GM12878 (cell line): ENCODE measurements around the gene CCDC159. TPM values are rescaled to one million over a fixed set of nuclear protein-coding genes. Genes with fewer than 3 reads are reported as not detected.

ENCODE experiments used
- CBX5 ChIP-seq: sonication (generic); IDR thresholded peaks from 2 replicates; pipeline ENCODE4 v1.6.1; 2016; ENCODE audit warnings: low read depth, moderate library complexity, mild to moderate bottlenecking, inconsistent platforms
- CEBPZ ChIP-seq: fragments of 150-350 bp; IDR thresholded peaks from 2 replicates; pipeline ENCODE4 v1.6.1; 2016; ENCODE audit warnings: low read depth, low read length
- FOS ChIP-seq: IDR thresholded peaks from 3 replicates; pipeline ENCODE4 v1.6.1; 2011; ENCODE audit warnings: borderline replicate concordance; ENCODE audit not compliant: insufficient read length; ENCODE audit errors: extremely low read depth
- IRF3 ChIP-seq: fragments of 450-650 bp; IDR thresholded peaks from 2 replicates; pipeline ENCODE4 v1.6.1; 2014; ENCODE audit warnings: mild to moderate bottlenecking
- KLF5 ChIP-seq: fragments of 450-650 bp; IDR thresholded peaks from 2 replicates; pipeline ENCODE4 v1.6.1; 2014; ENCODE audit warnings: mild to moderate bottlenecking; ENCODE audit not compliant: partially characterized antibody
- MXI1 ChIP-seq: fragments of 150-350 bp; IDR thresholded peaks from 2 replicates; pipeline ENCODE4 v1.6.1; 2011; ENCODE audit warnings: low read depth, mild to moderate bottlenecking, inconsistent platforms, low read length, improper control_type of control experiment
- NFIC ChIP-seq: IDR thresholded peaks from 2 replicates; pipeline ENCODE4 v1.6.1; 2012; ENCODE audit warnings: low read depth, mild to moderate bottlenecking, inconsistent platforms, low read length, moderate library complexity
- NFXL1 ChIP-seq: fragments of 450-650 bp; IDR thresholded peaks from 2 replicates; pipeline ENCODE4 v1.6.1; 2017; ENCODE audit warnings: antibody characterized with exemption, mild to moderate bottlenecking, borderline replicate concordance
- PAX5 ChIP-seq: IDR thresholded peaks from 2 replicates; pipeline ENCODE4 v1.6.1; 2011; ENCODE audit warnings: low read depth, low read length, borderline replicate concordance
- PBX3 ChIP-seq: IDR thresholded peaks from 2 replicates; pipeline ENCODE4 v1.6.1; 2011; ENCODE audit warnings: mild to moderate bottlenecking, low read depth, low read length, moderate library complexity; ENCODE audit not compliant: insufficient replicate concordance
- PKNOX1 ChIP-seq: fragments of 450-650 bp; IDR thresholded peaks from 2 replicates; pipeline ENCODE4 v1.6.1; 2016; ENCODE audit warnings: mild to moderate bottlenecking
- PML ChIP-seq: IDR thresholded peaks from 2 replicates; pipeline ENCODE4 v1.6.1; 2012; ENCODE audit warnings: low read length, inconsistent platforms
- RFX5 ChIP-seq: IDR thresholded peaks from 2 replicates; pipeline ENCODE4 v1.6.1; 2011; ENCODE audit warnings: low read depth, low read length, improper control_type of control experiment
- SIX5 ChIP-seq: IDR thresholded peaks from 2 replicates; pipeline ENCODE4 v1.6.1; 2011; ENCODE audit warnings: mild to moderate bottlenecking, low read depth, low read length, moderate library complexity; ENCODE audit not compliant: severe bottlenecking
- SMC3 ChIP-seq: IDR thresholded peaks from 2 replicates; pipeline ENCODE4 v1.6.1; 2011; ENCODE audit warnings: low read length, improper control_type of control experiment, borderline replicate concordance
- SREBF1 ChIP-seq: IDR thresholded peaks from 2 replicates; pipeline ENCODE4 v1.6.1; 2012; ENCODE audit warnings: mild to moderate bottlenecking, low read length
- STAT1 ChIP-seq: fragments of 450-650 bp; conservative IDR thresholded peaks from 2 replicates; pipeline ENCODE4 v1.6.1; 2014; ENCODE audit warnings: antibody characterized with exemption, mild to moderate bottlenecking
- ZBTB4 ChIP-seq: fragments of 450-650 bp; formaldehyde crosslinking; IDR thresholded peaks from 2 replicates; pipeline ENCODE4 v1.4.0; 2022; ENCODE audit warnings: mild to moderate bottlenecking, moderate library complexity
- ZNF24 ChIP-seq: fragments of 450-650 bp; IDR thresholded peaks from 2 replicates; pipeline ENCODE4 v1.6.1; 2017; ENCODE audit warnings: antibody characterized with exemption, mild to moderate bottlenecking
- polyA plus RNA-seq, 11 experiments: library from polyadenylated mRNA; depleted of rRNA in 4 of 11; unstranded in 6 of 11; stranded (reverse) in 5 of 11; fragments of >200 nt; fragmentation: Nextera tagmentation in 4 of 11; fragmentation: Illumina TruSeq in 1 of 11; extraction: Ambion mirVana in 4 of 11; extraction: Trizol in 1 of 11; gene quantifications; 1 replicate in 1 of 11; 2 replicates in 10 of 11; pipeline versions ENCODE4 v1.2.1 to v1.2.3, GENCODE V29; 2011 to 2016; ENCODE audit warnings: inconsistent platforms in 2 of 11, missing spikeins in 2 of 11, low read depth in 1 of 11
- total RNA-seq, 4 experiments: library from RNA; depleted of rRNA in 3 of 4; stranded (reverse); fragments of >200 nt in 3 of 4; fragmentation: Illumina TruSeq in 1 of 4; extraction: Trizol in 1 of 4; gene quantifications; 2 replicates each; pipeline versions ENCODE4 v1.2.1 to v1.2.3, GENCODE V29; 2013 to 2021

The CCDC159 gene
- total and polyA plus RNA-seq, 10 of the 15 experiments (the other 5 are each of a cell fraction or from before 2014, with no cell fraction given): 0.61 to 14.7 (median 10.1) TPM

- TF ChIP-seq IRF3 (no peak), PAX5 (peak; percentile 13; the same call in 1 of the 2 replicates), PML (no peak), NFIC (peak; percentile 63), FOS (no peak), STAT1 (no peak), SMC3 (no peak), PBX3 (no peak), CEBPZ (no peak), SREBF1 (no peak), ZBTB4 (CRISPR knock-in tag) (no peak), ZNF24 (no peak), KLF5 (no peak), SIX5 (no peak), NFXL1 (no peak), PKNOX1 (peak; percentile 46), CBX5 (no peak), RFX5 (no peak), MXI1 (no peak)
Observed at GRCh38 chr19:11324079-11324661, 22.1 kb upstream of the CCDC159 start (continued).
